ENCODE data around the gene SIRT4.

GRCh38 chr12:120346681-120347080, 44.6 kb downstream of the SIRT4 start:
- TF ChIP-seq SUZ12 (IDR thresholded peaks at IDR 0.05) (no peak), FOXA1 (IDR thresholded peaks at IDR 0.05) (no peak), LEF1 (IDR thresholded peaks at IDR 0.05; ENCODE audit: borderline replicate concordance) (no peak), HDGF (IDR thresholded peaks at IDR 0.05; ENCODE audit: borderline replicate concordance) (no peak), SP1 (IDR thresholded peaks at IDR 0.05) (no peak)

Data from HEK293T (cell line).